Endothelial cell of umbilical vein (primary cell): ENCODE data around the gene NDP. TPM values are rescaled to one million over a fixed set of nuclear protein-coding genes. Genes with fewer than 3 reads are reported as not detected.

Experiments
- BruUV-seq: library from RNA; stranded (reverse); fragments of 400-500 nt; replicated peaks from 2 replicates; lab custom pipeline; 2021; lab: Mats Ljungman, UMichigan
- CTCF ChIA-PET: fragments of 300-600, 350-600 bp; sonication (Branson Sonifier 250); formaldehyde crosslinking; loops from one replicate; lab custom pipeline; 2021; ENCODE audit warnings: antibody characterized with exemption, inconsistent platforms; lab: Charles Lee
- POLR2A ChIA-PET: fragments of 300-600, 350-600 bp; sonication (Branson Sonifier 250); formaldehyde crosslinking; loops from one replicate; lab custom pipeline; 2021; ENCODE audit warnings: antibody characterized with exemption, inconsistent platforms; lab: Charles Lee
- DNase-seq: peaks from one replicate; pipeline ENCODE4 v3.0.0-alpha.2; 2011; ENCODE audit warnings: low read depth, low spot score
- FAIRE-seq: peaks from 2 replicates; lab custom pipeline; 2011; peaks lifted over from hg19 to GRCh38; lab: Jason Lieb, UNC
- H2AFZ ChIP-seq: 2 replicates; pipeline ENCODE4 v1.6.0; 2012; ENCODE audit warnings: low read depth, low read length, control low read depth, inconsistent platforms
- H3K27ac ChIP-seq: 2 replicates; pipeline ENCODE4 v1.5.1; 2011; ENCODE audit warnings: low read depth, mild to moderate bottlenecking, control low read depth, low read length, moderate library complexity; ENCODE audit not compliant: insufficient read depth
- H3K27me3 ChIP-seq, 2 experiments: 2 replicates each; pipeline versions ENCODE4 v1.6.0 to v1.6.1; 2011; ENCODE audit warnings: low read length in 2 of 2, mixed read lengths in 1 of 2; ENCODE audit not compliant: control insufficient read depth in 2 of 2, insufficient read depth in 2 of 2
- H3K36me3 ChIP-seq, 2 experiments: 2 replicates in 1 of 2; 3 replicates in 1 of 2; pipeline ENCODE4 v1.5.1; 2011; ENCODE audit warnings: low read length in 2 of 2, mild to moderate bottlenecking in 1 of 2, moderate library complexity in 1 of 2; ENCODE audit not compliant: control insufficient read depth in 2 of 2, insufficient read depth in 2 of 2; ENCODE audit errors: extremely low read depth in 1 of 2
- H3K4me1 ChIP-seq: 3 replicates; pipeline ENCODE4 v1.5.1; 2011; ENCODE audit warnings: mild to moderate bottlenecking, low read length; ENCODE audit not compliant: control insufficient read depth, insufficient read depth; ENCODE audit errors: extremely low read depth
- H3K4me2 ChIP-seq: 2 replicates; pipeline ENCODE4 v1.6.1; 2011; ENCODE audit warnings: low read length, control low read depth, mixed read lengths; ENCODE audit not compliant: insufficient read depth
- H3K4me3 ChIP-seq, 3 experiments: fragments of 200-600 bp in 1 of 3; sonication (generic), shearing (Covaris generic) in 1 of 3; replicated peaks in 1 of 3; 2 replicates each; pipeline ENCODE4 v1.5.1; 2011 to 2016; ENCODE audit warnings: control low read depth in 3 of 3, low read length in 3 of 3, mild to moderate bottlenecking in 2 of 3, inconsistent platforms in 1 of 3, low read depth in 1 of 3, moderate library complexity in 1 of 3; ENCODE audit not compliant: insufficient read depth in 1 of 3
- H3K79me2 ChIP-seq: 2 replicates; pipeline ENCODE4 v1.6.0; 2012; ENCODE audit warnings: low read length, inconsistent platforms; ENCODE audit not compliant: control insufficient read depth, insufficient read depth
- H3K9ac ChIP-seq: replicated peaks from 2 replicates; pipeline ENCODE3; 2011; ENCODE audit warnings: low read length, control low read depth; ENCODE audit not compliant: insufficient read depth; ENCODE audit errors: extremely low read depth
- H3K9me1 ChIP-seq: replicated peaks from 3 replicates; pipeline ENCODE4 v1.6.0; 2011; ENCODE audit warnings: mild to moderate bottlenecking, low read length; ENCODE audit not compliant: control insufficient read depth, insufficient read depth; ENCODE audit errors: extremely low read depth
- H3K9me3 ChIP-seq: replicated peaks from 2 replicates; pipeline ENCODE4 v1.5.1; 2012; ENCODE audit warnings: low read length, inconsistent platforms; ENCODE audit not compliant: control insufficient read depth, insufficient read depth
- H4K20me1 ChIP-seq: replicated peaks from 2 replicates; pipeline ENCODE3; 2011; ENCODE audit warnings: mild to moderate bottlenecking, low read length; ENCODE audit not compliant: control insufficient read depth, insufficient read depth; ENCODE audit errors: extremely low read depth
- CTCF ChIP-seq, 2 donors: IDR thresholded peaks; 1 replicate in 1 of 2; 2 replicates in 1 of 2; pipeline ENCODE4 v1.5.1; 2011; ENCODE audit warnings: low read length in 2 of 2, mild to moderate bottlenecking in 2 of 2, moderate library complexity in 2 of 2, control low read depth in 1 of 2, inconsistent platforms in 1 of 2, low read depth in 1 of 2; ENCODE audit not compliant: insufficient read depth in 1 of 2; ENCODE audit errors: extremely low read depth in 1 of 2
- EZH2 ChIP-seq: IDR thresholded peaks from 2 replicates; pipeline ENCODE4 v1.6.1; 2012; ENCODE audit warnings: borderline replicate concordance, low read depth, mild to moderate bottlenecking, moderate library complexity, low read length, inconsistent platforms; ENCODE audit not compliant: severe bottlenecking
- FOS ChIP-seq: IDR thresholded peaks from 2 replicates; pipeline ENCODE4 v1.6.1; 2011; ENCODE audit warnings: mild to moderate bottlenecking, low read length, moderate library complexity, borderline replicate concordance; ENCODE audit not compliant: insufficient read depth
- GATA2 ChIP-seq: IDR thresholded peaks from 2 replicates; pipeline ENCODE4 v1.7.0; 2011; ENCODE audit warnings: low read depth, mild to moderate bottlenecking, moderate library complexity, mixed read lengths, low read length; ENCODE audit not compliant: insufficient read length, insufficient read depth
- JUN ChIP-seq: IDR thresholded peaks from 2 replicates; pipeline ENCODE4 v1.6.1; 2011; ENCODE audit warnings: borderline replicate concordance, low read depth; ENCODE audit not compliant: insufficient read length, insufficient read depth
- MAX ChIP-seq: IDR thresholded peaks from 2 replicates; pipeline ENCODE4 v1.6.1; 2011; ENCODE audit not compliant: insufficient read depth, insufficient read length
- MYC ChIP-seq: IDR thresholded peaks from one replicate; pipeline ENCODE4 v1.6.1; 2011; ENCODE audit warnings: mild to moderate bottlenecking, low read depth, low read length
- POLR2A ChIP-seq: IDR thresholded peaks from 2 replicates; pipeline ENCODE4 v1.6.1; 2012; ENCODE audit warnings: low read depth, mild to moderate bottlenecking, control low read depth, low read length
- POLR2AphosphoS5 ChIP-seq: IDR thresholded peaks from 2 replicates; pipeline ENCODE4 v1.6.1; 2012; ENCODE audit warnings: low read depth, mild to moderate bottlenecking, control low read depth, low read length, moderate library complexity; ENCODE audit not compliant: insufficient read depth
- dilution Hi-C: fragments of 300-500 bp; cut with MboI; formaldehyde crosslinking; loops from one replicate; pipeline ENCODE4 v1.15.0; 2019; ENCODE audit warnings: low sequenced_read_pairs; ENCODE audit not compliant: extremely low pct_ligation_motif_present
- intact Hi-C: fragments of 100-400 bp; cut with micrococcal nuclease; formaldehyde crosslinking; loops from one replicate; pipeline ENCODE4 v1.10.0; 2022
- polyA plus RNA-seq, 4 experiments: library from polyadenylated mRNA; depleted of rRNA in 3 of 4; stranded (reverse) in 3 of 4; unstranded in 1 of 4; fragments of >200 nt; gene quantifications; 2 replicates each; pipeline versions ENCODE4 v1.2.1 to v1.2.3, GENCODE V29; 2011 to 2012; ENCODE audit warnings: missing spikeins in 1 of 4
- total RNA-seq: library from RNA; stranded (reverse); gene quantifications from 2 replicates; pipeline ENCODE4 v1.2.3, GENCODE V29; 2021

Gene NDP
- total and polyA plus RNA-seq, 2 donors (not counting 3 experiments of a cell fraction or from before 2014, with no cell fraction given), result 0.58 to 0.60 TPM

GRCh38 chrX:43996491-43996890, 23.3 kb upstream of the NDP start:
- Histone ChIP-seq H3K27ac (no peak overlapping the region), H3K9me1 (no peaks in the 10 kb centered on the region), H3K4me1 (no peaks in the 10 kb centered on the region), H3K4me3 (no peak overlapping the region), H2AFZ (no peak overlapping the region), H3K27me3 (no peaks in the 10 kb centered on the region), H3K79me2 (no peaks in the 10 kb centered on the region), H3K4me2 (no peak overlapping the region), H3K9me3 (no peaks in the 10 kb centered on the region), H4K20me1 (no peaks in the 10 kb centered on the region), H3K9ac (no peak overlapping the region), H3K36me3 (no peaks in the 10 kb centered on the region)
- ChIA-PET CTCF (no interaction called here), POLR2A (no interaction called here)
- intact Hi-C loops (no loop called here), dilution Hi-C loops (no loop called here)
- no peak for DNase-seq
- no TSS peak for BruUV-seq
- no peak for TF ChIP-seq JUN
- no peak for TF ChIP-seq EZH2
- no peak for TF ChIP-seq MAX
- no peak for TF ChIP-seq MYC
- TF ChIP-seq CTCF (IDR thresholded peaks at IDR 0.05; ENCODE audit: extremely low read depth in 1 of 2, insufficient read depth in 1 of 2, low read depth in 1 of 2, low read length in 2 of 2), result no peak
- no peak for TF ChIP-seq FOS
- TF ChIP-seq GATA2, result no peak
- TF ChIP-seq POLR2A, result no peak
- TF ChIP-seq POLR2AphosphoS5, result no peak
- no peak for FAIRE-seq
